Gastroesophageal sphincter (tissue), 4 donors: ENCODE data around the gene GANC. TPM values are rescaled to one million over a fixed set of nuclear protein-coding genes. Genes with fewer than 3 reads are reported as not detected.

Experiments
- ATAC-seq: fragments of 150-250 bp; one replicate; pipeline ENCODE4 v1.9.1; 2016; ENCODE audit warnings: mild to moderate bottlenecking, moderate library complexity
- H3K27ac ChIP-seq, 4 donors: fragments of 200-600 bp; sonication (generic) in 3 of 4; 1 replicate in 3 of 4; 2 replicates in 1 of 4; pipeline ENCODE4 v1.5.1; 2016 to 2019
- H3K27me3 ChIP-seq: fragments of 200-600 bp; sonication (generic); one replicate; pipeline ENCODE4 v1.5.1; 2019
- H3K36me3 ChIP-seq, 2 donors: fragments of 200-600 bp; sonication (generic); one replicate each; pipeline ENCODE4 v1.5.1; 2019; ENCODE audit warnings: control low read depth in 1 of 2
- H3K4me1 ChIP-seq, 3 donors: fragments of 200-600 bp; sonication (generic); 1 replicate in 2 of 3; 2 replicates in 1 of 3; pipeline ENCODE4 v1.5.1; 2016 to 2019; ENCODE audit warnings: control low read depth in 2 of 3
- H3K4me3 ChIP-seq, 2 donors: fragments of 200-600 bp; sonication (generic); one replicate each; pipeline ENCODE4 v1.5.1; 2019; ENCODE audit warnings: mild to moderate bottlenecking in 1 of 2, moderate library complexity in 1 of 2
- H3K9me3 ChIP-seq, 3 donors: fragments of 200-600 bp; sonication (generic); one replicate each; pipeline ENCODE4 v1.5.1; 2017 to 2019; ENCODE audit warnings: control low read depth in 2 of 3
- EP300 ChIP-seq: sonication (generic); formaldehyde crosslinking; IDR thresholded peaks from one replicate; pipeline ENCODE4 v1.6.1; 2017; ENCODE audit warnings: antibody characterized with exemption, mild to moderate bottlenecking
- POLR2A ChIP-seq, 2 donors: fragments of 450-650 bp; IDR thresholded peaks; one replicate each; pipeline ENCODE4 v1.6.1; 2017; ENCODE audit warnings: antibody characterized with exemption in 2 of 2, mild to moderate bottlenecking in 2 of 2, moderate library complexity in 1 of 2
- POLR2AphosphoS5 ChIP-seq: sonication (generic); formaldehyde crosslinking; IDR thresholded peaks from one replicate; pipeline ENCODE4 v1.6.1; 2017; ENCODE audit warnings: antibody characterized with exemption
- WGBS, 2 donors: methylation state at CpG; one replicate each; pipeline ENCODE4 v1.1.5; 2018; ENCODE audit warnings: low coverage in 1 of 2; 5-methylcytosine and 5-hydroxymethylcytosine counted together
- total RNA-seq, 4 donors: library from RNA; depleted of rRNA; stranded (reverse); fragments of >200 nt; gene quantifications; one replicate each; pipeline ENCODE4 v1.1.0, GENCODE V29; 2016
- TF ChIP-seq, protein P1 (sequence below), 4 experiments: fragments of 200-600 bp in 2 of 4; fragments of 450-650 bp in 2 of 4; sonication (generic) in 1 of 4; IDR thresholded peaks; one replicate each; pipeline ENCODE4 v1.5.1; 2017 to 2019; ENCODE audit warnings: antibody characterized with exemption in 4 of 4, mild to moderate bottlenecking in 2 of 4, moderate library complexity in 2 of 4

The GANC gene
- total RNA-seq, 4 donors from 2014 or later = 14.4 to 41.2 (median 19.7) TPM

- TF ChIP-seq, protein P1, sequence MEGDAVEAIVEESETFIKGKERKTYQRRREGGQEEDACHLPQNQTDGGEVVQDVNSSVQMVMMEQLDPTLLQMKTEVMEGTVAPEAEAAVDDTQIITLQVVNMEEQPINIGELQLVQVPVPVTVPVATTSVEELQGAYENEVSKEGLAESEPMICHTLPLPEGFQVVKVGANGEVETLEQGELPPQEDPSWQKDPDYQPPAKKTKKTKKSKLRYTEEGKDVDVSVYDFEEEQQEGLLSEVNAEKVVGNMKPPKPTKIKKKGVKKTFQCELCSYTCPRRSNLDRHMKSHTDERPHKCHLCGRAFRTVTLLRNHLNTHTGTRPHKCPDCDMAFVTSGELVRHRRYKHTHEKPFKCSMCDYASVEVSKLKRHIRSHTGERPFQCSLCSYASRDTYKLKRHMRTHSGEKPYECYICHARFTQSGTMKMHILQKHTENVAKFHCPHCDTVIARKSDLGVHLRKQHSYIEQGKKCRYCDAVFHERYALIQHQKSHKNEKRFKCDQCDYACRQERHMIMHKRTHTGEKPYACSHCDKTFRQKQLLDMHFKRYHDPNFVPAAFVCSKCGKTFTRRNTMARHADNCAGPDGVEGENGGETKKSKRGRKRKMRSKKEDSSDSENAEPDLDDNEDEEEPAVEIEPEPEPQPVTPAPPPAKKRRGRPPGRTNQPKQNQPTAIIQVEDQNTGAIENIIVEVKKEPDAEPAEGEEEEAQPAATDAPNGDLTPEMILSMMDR (IDR thresholded peaks at IDR 0.05) = no peak
- no peak for TF ChIP-seq POLR2A (IDR thresholded peaks at IDR 0.05)
- no peak for TF ChIP-seq POLR2AphosphoS5
- no peak for TF ChIP-seq EP300
- peaks cover 0 to 40% of the 10 kb centered on the region in 2 donors for H3K36me3 ChIP-seq
- no peak overlapping the region for H3K27ac ChIP-seq
- no peak for ATAC-seq
- H3K9me3 ChIP-seq = peaks cover 0 to 10% (median 0%) of the 10 kb centered on the region in 3 donors
- no peak overlapping the region for H3K4me3 ChIP-seq
- 51 to 88% methylated on average over 2 of the region's 2 CpGs for WGBS, 2 donors
- H3K27me3 ChIP-seq = no peaks in the 10 kb centered on the region
- no peaks in the 10 kb centered on the region for H3K4me1 ChIP-seq
Observed at GRCh38 chr15:42338500-42338899, 65.5 kb downstream of the GANC start.

DNA sequence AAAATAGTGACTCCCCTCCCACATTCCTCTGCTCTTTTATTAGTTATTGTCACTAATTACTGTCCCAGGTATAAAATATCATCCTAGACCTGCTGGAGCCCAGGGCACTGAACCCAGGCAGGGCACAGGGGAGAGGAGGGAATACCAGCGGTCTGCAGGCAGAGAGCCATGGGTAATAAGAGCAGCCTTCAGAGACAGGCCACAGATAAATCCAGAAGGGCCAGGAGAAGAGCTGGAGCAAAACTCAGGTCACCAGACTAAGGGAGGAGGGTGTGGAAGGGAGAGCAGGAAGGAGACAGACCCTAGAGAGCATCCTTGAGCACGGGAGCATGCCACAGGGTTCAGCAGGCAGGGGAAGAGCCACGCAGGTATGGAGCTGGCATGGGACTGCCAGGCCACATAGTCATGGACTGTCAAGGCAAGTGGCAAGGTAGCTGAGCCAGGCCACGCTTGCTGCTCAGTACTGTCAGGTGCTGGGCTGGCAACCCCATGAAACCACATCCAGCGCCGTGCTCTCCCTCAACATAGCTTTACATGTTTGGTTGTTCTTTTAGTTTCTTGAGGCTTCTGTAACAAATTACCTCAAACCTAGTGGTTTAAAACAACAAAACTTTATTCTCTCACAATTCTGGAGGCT is 70.7 kb downstream of the GANC start:
- H3K27ac ChIP-seq = peak overlapping the region in 1 of 4 donors; percentile 11
- ATAC-seq = no peak
- WGBS, 2 donors = 90 to 91% methylated on average over 2 to 6 of the region's 6 CpGs

DNA sequence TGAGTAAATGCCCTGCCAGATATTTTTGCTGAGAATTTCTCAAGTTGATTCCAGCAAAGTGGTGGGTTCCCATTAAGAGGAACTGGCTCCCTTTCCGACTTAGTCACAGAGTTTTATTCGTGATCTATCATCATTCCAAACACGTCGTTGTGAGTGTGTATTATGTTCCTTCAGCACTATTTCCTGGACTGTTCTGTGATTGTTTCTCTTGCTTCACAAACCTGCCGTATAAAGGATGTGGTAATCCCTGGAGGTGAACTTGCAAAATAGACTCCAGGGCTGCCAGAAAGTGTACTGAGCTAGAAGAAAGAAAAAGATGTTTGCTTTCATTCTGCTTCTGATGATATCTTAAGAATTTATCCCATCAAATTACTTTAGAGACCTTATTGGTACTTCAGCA is 71.8 kb downstream of the GANC start:
- TF ChIP-seq POLR2AphosphoS5 = peak; percentile 22
- TF ChIP-seq, protein P1 (IDR thresholded peaks at IDR 0.05) = no peak
- peaks cover 0 to 83% of the 10 kb centered on the region in 2 donors for H3K36me3 ChIP-seq
- peak overlapping the region in 2 of 4 donors; percentile 11 to 47 for H3K27ac ChIP-seq
- no peaks in the 10 kb centered on the region for H3K9me3 ChIP-seq
- H3K27me3 ChIP-seq = no peaks in the 10 kb centered on the region
- WGBS, 2 donors = 38 to 63% methylated on average over 5 of the region's 5 CpGs
- no peaks in the 10 kb centered on the region for H3K4me1 ChIP-seq
- no peak overlapping the region for H3K4me3 ChIP-seq
- peak; percentile 89 for ATAC-seq

More for the DNA sequence above, 70.7 kb downstream of the GANC start:
- H3K4me1 ChIP-seq = no peaks in the 10 kb centered on the region
- TF ChIP-seq, protein P1 (IDR thresholded peaks at IDR 0.05) = no peak
- TF ChIP-seq EP300 = no peak
- TF ChIP-seq POLR2A (IDR thresholded peaks at IDR 0.05) = no peak
- no peak for TF ChIP-seq POLR2AphosphoS5
- H3K4me3 ChIP-seq = no peak overlapping the region
- H3K27me3 ChIP-seq = no peaks in the 10 kb centered on the region
- no peaks in the 10 kb centered on the region for H3K9me3 ChIP-seq
- H3K36me3 ChIP-seq = peaks cover 0 to 77% of the 10 kb centered on the region in 2 donors

GRCh38 chr15:42345504-42345903 is 72.5 kb downstream of the GANC start:
- no peaks in the 10 kb centered on the region for H3K27me3 ChIP-seq
- peaks cover 0 to 89% of the 10 kb centered on the region in 2 donors for H3K36me3 ChIP-seq
- H3K27ac ChIP-seq = peak overlapping the region in 1 of 4 donors; percentile 44
- no peak overlapping the region for H3K4me3 ChIP-seq
- no peaks in the 10 kb centered on the region for H3K4me1 ChIP-seq
- WGBS, 2 donors = 95 to 97% methylated on average over 2 to 3 of the region's 3 CpGs
- TF ChIP-seq EP300 (no peak), POLR2AphosphoS5 (no peak), POLR2A (IDR thresholded peaks at IDR 0.05) (no peak)
- TF ChIP-seq, protein P1 (IDR thresholded peaks at IDR 0.05) = no peak
- no peaks in the 10 kb centered on the region for H3K9me3 ChIP-seq
- ATAC-seq = no peak

DNA sequence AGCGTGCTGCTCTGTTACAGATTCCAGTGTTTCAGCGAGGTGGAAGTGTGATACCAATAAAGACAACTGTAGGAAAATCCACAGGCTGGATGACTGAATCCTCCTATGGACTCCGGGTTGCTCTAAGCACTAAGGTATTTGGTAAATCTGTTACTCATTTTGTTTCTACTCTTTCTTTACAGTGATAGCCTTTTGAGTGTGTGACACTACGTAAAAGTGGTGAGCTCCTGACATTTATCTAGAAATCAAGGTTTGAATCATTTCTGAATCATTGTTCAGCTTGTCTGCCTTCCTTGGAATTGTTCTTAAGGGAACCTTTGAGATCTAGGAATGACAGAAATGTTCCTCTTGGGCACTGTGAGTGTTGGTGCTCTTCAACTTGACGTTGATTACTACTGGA is 75.1 kb downstream of the GANC start:
- Histone ChIP-seq H3K27me3 (no peaks in the 10 kb centered on the region), H3K27ac (no peak overlapping the region), H3K4me3 (no peak overlapping the region), H3K4me1 (no peaks in the 10 kb centered on the region), H3K36me3 (peaks cover 0 to 99% of the 10 kb centered on the region in 2 donors), H3K9me3 (no peaks in the 10 kb centered on the region)
- ATAC-seq = no peak
- 92 to 97% methylated on average over 5 of the region's 5 CpGs for WGBS, 2 donors
- TF ChIP-seq EP300 (no peak), POLR2AphosphoS5 (no peak), POLR2A (IDR thresholded peaks at IDR 0.05) (no peak)
- TF ChIP-seq, protein P1 (IDR thresholded peaks at IDR 0.05) = no peak
